Subcutaneous abdominal adipose tissue (tissue), 5 donors: Measurements from ENCODE around the gene TNFRSF8.

Source experiments
- H3K27ac ChIP-seq: one replicate; pipeline ENCODE4 v1.7.0; 2013; ENCODE audit warnings: low read depth, mild to moderate bottlenecking, inconsistent platforms, low read length, moderate library complexity
- H3K27me3 ChIP-seq, 5 donors: one replicate each; pipeline ENCODE4 v1.7.0; 2013; ENCODE audit warnings: low read length in 5 of 5, inconsistent platforms in 1 of 5; ENCODE audit not compliant: control insufficient read depth in 5 of 5, insufficient read depth in 4 of 5
- H3K36me3 ChIP-seq, 5 donors: one replicate each; pipeline ENCODE4 v1.7.0; 2013; ENCODE audit warnings: low read length in 5 of 5; ENCODE audit not compliant: control insufficient read depth in 5 of 5, insufficient read depth in 5 of 5
- H3K4me1 ChIP-seq, 5 donors: one replicate each; pipeline ENCODE4 v1.7.0; 2013; ENCODE audit warnings: low read length in 5 of 5, mild to moderate bottlenecking in 3 of 5, moderate library complexity in 1 of 5; ENCODE audit not compliant: control insufficient read depth in 5 of 5, insufficient read depth in 5 of 5
- H3K4me3 ChIP-seq, 5 donors: one replicate each; pipeline ENCODE4 v1.7.0; 2013; ENCODE audit warnings: low read length in 5 of 5, low read depth in 1 of 5
- H3K9ac ChIP-seq, 5 donors: one replicate each; pipeline ENCODE4 v1.7.0; 2013; ENCODE audit warnings: low read length in 5 of 5, mild to moderate bottlenecking in 4 of 5, moderate library complexity in 3 of 5
- H3K9me3 ChIP-seq, 5 donors: one replicate each; pipeline ENCODE4 v1.7.0; 2013; ENCODE audit warnings: low read length in 5 of 5; ENCODE audit not compliant: control insufficient read depth in 5 of 5
- donor health status: healthy.
- donor health status: healthy.
- donor health status: healthy.
- donor health status: healthy.
- donor health status: healthy.

Gene TNFRSF8

GRCh38 chr1:12126781-12127180, 63.7 kb downstream of the TNFRSF8 start:
- H3K9me3 ChIP-seq = no peaks in the 10 kb centered on the region
- peak overlapping the region; percentile 56 for H3K27ac ChIP-seq
- peak overlapping the region in 3 of 5 donors; percentile 19 to 55 (median 26) for H3K9ac ChIP-seq
- peak overlapping the region in 4 of 5 donors; percentile 48 to 54 (median 52) for H3K4me3 ChIP-seq
- peaks cover 4 to 57% (median 40%) of the 10 kb centered on the region in 5 donors for H3K4me1 ChIP-seq
- H3K27me3 ChIP-seq = peaks cover 0 to 3% (median 0%) of the 10 kb centered on the region in 5 donors
- H3K36me3 ChIP-seq = no peaks in the 10 kb centered on the region

DNA sequence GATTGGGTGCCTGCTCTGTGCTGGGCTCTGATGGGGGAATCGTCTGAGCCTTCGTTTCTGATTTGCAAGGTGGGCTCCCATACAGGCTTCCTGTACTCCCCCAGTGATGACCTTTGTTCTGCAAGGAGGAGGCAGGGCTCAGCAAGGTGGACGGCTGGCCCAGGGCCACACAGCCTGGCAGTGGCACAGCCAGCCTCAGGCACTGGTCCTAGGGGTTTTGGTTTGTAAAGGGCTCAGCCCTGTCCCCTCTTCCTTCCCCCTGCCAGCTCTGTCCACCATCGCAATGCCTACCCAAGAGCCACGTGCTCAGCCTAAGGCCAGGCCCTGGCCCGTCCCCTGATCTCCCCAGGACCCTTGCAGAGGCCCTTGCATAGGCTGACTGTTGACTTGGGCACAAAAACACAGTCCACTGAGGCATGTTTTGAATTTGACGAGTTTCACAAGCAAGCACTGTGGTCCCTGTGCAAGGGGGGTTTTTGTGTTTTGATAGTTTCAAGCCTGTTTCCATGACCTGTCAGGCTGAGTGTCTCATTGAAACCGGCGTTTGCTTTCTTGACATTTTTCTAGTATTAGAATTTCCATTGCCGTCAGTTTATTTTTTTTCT, 64.2 kb downstream of the TNFRSF8 start:
- H3K27ac ChIP-seq = no peak overlapping the region
- H3K4me1 ChIP-seq = peaks cover 8 to 62% (median 45%) of the 10 kb centered on the region in 5 donors
- H3K36me3 ChIP-seq = no peaks in the 10 kb centered on the region
- H3K27me3 ChIP-seq = peaks cover 0 to 5% (median 0%) of the 10 kb centered on the region in 5 donors
- H3K9me3 ChIP-seq = no peaks in the 10 kb centered on the region
- peak overlapping the region in 1 of 5 donors; percentile 54 for H3K4me3 ChIP-seq
- H3K9ac ChIP-seq = no peak overlapping the region

- H3K27ac ChIP-seq = no peak overlapping the region
- H3K4me3 ChIP-seq = no peak overlapping the region
- H3K27me3 ChIP-seq = peaks cover 0 to 5% (median 0%) of the 10 kb centered on the region in 5 donors
- no peak overlapping the region for H3K9ac ChIP-seq
- no peaks in the 10 kb centered on the region for H3K36me3 ChIP-seq
- H3K4me1 ChIP-seq = peaks cover 10 to 68% (median 54%) of the 10 kb centered on the region in 5 donors
- H3K9me3 ChIP-seq = no peaks in the 10 kb centered on the region
Measured at GRCh38 chr1:12128120-12128519, 65.0 kb downstream of the TNFRSF8 start.

DNA sequence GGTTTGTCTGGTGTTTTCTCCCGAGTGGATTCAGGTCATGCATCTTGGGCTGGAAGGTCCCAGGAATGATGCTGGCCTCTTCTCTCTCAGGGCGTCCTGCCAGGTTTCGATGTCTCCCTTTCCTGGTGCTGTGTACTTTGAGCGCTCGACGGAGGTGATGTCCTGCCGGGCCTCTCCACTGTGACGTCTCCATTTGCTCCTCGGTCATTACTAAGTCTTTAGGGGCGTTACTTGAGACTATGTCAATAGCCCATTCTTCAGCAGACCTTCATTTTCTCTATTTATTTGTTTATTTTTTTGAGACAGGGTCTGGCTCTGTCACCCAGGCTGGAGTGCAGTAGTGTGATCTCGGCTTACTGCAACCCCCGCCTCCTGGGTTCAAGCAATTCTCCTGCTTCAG, 66.5 kb downstream of the TNFRSF8 start:
- peaks cover 0 to 2% (median 0%) of the 10 kb centered on the region in 5 donors for H3K27me3 ChIP-seq
- H3K4me1 ChIP-seq = peaks cover 12 to 76% (median 56%) of the 10 kb centered on the region in 5 donors
- no peaks in the 10 kb centered on the region for H3K36me3 ChIP-seq
- H3K9me3 ChIP-seq = no peaks in the 10 kb centered on the region
- peak overlapping the region in 1 of 5 donors; percentile 12 for H3K4me3 ChIP-seq
- H3K9ac ChIP-seq = peak overlapping the region in 1 of 5 donors; percentile 33
- H3K27ac ChIP-seq = no peak overlapping the region

- Histone ChIP-seq H3K27me3 (peaks cover 0 to 2% (median 0%) of the 10 kb centered on the region in 5 donors), H3K4me3 (peak overlapping the region in 1 of 5 donors; percentile 35), H3K9ac (peak overlapping the region in 1 of 5 donors; percentile 25), H3K36me3 (no peaks in the 10 kb centered on the region), H3K9me3 (no peaks in the 10 kb centered on the region), H3K27ac (no peak overlapping the region), H3K4me1 (peaks cover 12 to 75% (median 48%) of the 10 kb centered on the region in 5 donors)
Measured at GRCh38 chr1:12130466-12131130, 67.5 kb downstream of the TNFRSF8 start.

GRCh38 chr1:12132078-12132477, 69.0 kb downstream of the TNFRSF8 start:
- H3K9me3 ChIP-seq = no peaks in the 10 kb centered on the region
- peaks cover 0 to 2% (median 0%) of the 10 kb centered on the region in 5 donors for H3K27me3 ChIP-seq
- H3K27ac ChIP-seq = peak overlapping the region; percentile 67
- H3K4me3 ChIP-seq = no peak overlapping the region
- H3K9ac ChIP-seq = peak overlapping the region in 1 of 5 donors; percentile 17
- H3K36me3 ChIP-seq = no peaks in the 10 kb centered on the region
- H3K4me1 ChIP-seq = peaks cover 12 to 63% (median 36%) of the 10 kb centered on the region in 5 donors

DNA sequence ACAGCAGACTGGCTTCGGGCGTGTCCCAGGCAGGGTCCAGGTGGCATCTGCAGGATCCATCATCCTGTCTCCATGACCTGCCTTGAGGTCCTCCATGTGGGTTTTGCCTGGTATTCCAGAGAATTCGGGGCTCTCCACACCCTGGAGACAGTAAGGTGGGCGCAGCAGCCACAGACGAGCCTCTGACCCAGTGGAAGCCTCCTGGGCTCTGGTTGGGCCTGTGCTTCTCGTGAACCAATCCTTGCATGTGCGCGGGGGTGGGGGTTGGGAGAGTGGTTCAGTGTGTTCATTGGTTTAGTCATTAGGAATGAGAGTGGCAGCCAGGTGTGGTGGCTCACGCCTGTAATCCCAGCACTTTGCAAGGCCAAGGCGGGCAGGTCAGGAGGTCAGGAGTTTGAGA, 71.6 kb downstream of the TNFRSF8 start:
- no peak overlapping the region for H3K4me3 ChIP-seq
- H3K4me1 ChIP-seq = peaks cover 10 to 50% (median 29%) of the 10 kb centered on the region in 5 donors
- H3K9ac ChIP-seq = no peak overlapping the region
- peaks cover 0 to 7% (median 0%) of the 10 kb centered on the region in 5 donors for H3K36me3 ChIP-seq
- no peak overlapping the region for H3K27ac ChIP-seq
- H3K27me3 ChIP-seq = peaks cover 0 to 2% (median 0%) of the 10 kb centered on the region in 5 donors
- no peaks in the 10 kb centered on the region for H3K9me3 ChIP-seq

DNA sequence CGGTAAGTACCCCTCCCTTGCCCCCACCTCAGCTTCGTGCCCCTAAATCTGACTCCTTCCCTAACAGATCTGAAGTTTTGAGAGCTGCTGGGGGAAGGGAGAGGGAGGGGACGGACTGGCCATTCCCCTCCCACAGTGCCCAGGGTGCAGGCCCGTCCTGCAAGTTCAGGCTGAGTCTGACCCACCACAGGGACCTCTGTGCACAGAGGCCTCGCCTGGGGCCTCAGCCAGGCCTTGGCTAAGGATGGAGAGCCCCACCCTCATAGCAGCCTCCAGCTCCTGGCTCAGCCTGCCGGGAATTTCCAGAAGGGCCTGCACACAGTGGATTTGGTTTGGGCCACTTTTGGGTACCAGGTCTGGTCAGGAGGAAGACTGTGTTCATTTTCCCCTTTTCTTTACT, 72.5 kb downstream of the TNFRSF8 start:
- Histone ChIP-seq H3K27me3 (peaks cover 0 to 2% (median 0%) of the 10 kb centered on the region in 5 donors), H3K36me3 (peaks cover 0 to 7% (median 0%) of the 10 kb centered on the region in 5 donors), H3K27ac (peak overlapping the region; percentile 3), H3K4me3 (no peak overlapping the region), H3K4me1 (peaks cover 7 to 53% (median 30%) of the 10 kb centered on the region in 5 donors), H3K9me3 (no peaks in the 10 kb centered on the region), H3K9ac (no peak overlapping the region)

DNA sequence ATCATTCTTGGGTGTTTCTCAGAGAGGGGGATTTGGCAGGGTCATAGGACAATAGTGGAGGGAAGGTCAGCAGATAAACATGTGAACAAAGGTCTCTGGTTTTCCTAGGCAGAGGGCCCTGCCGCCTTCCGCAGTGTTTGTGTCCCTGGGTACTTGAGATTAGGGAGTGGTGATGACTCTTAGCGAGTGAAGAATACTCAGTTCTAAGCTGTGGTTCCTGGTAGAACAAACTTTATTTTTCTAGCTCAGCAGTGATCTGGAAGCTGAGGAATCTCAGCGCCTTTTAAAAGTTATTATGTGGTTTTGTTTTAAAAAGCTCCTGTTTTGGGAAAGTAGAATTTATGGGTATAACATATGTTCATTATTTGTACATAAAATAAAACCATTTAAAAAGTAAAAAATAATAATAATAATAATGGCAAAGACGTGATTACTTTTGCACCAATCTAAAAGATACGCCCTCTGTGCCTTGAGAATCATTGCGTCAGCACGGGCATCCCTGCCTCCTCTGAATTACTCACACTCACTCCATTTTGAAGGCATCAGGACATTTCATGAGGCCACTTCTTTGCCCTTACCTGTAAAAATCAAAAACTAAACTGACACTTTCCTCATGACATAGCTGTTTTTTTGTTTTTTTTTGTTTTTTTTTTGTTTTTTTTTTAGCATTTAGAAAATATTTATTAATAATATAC, 74.0 kb downstream of the TNFRSF8 start:
- Histone ChIP-seq H3K36me3 (peaks cover 0 to 8% (median 0%) of the 10 kb centered on the region in 5 donors), H3K27ac (no peak overlapping the region)

More for the DNA sequence above, 74.0 kb downstream of the TNFRSF8 start:
- H3K4me3 ChIP-seq = no peak overlapping the region
- peaks cover 0 to 2% (median 0%) of the 10 kb centered on the region in 5 donors for H3K27me3 ChIP-seq
- peaks cover 0 to 57% (median 21%) of the 10 kb centered on the region in 5 donors for H3K4me1 ChIP-seq
- H3K9ac ChIP-seq = no peak overlapping the region
- H3K9me3 ChIP-seq = no peaks in the 10 kb centered on the region
